ENCODE measurements around the gene HTR4. TPM values are rescaled to one million over a fixed set of nuclear protein-coding genes. Genes with fewer than 3 reads are reported as not detected.

Gene HTR4
- total RNA-seq, 2 donors from 2014 or later, result 7.5 to 8.9 TPM

DNA sequence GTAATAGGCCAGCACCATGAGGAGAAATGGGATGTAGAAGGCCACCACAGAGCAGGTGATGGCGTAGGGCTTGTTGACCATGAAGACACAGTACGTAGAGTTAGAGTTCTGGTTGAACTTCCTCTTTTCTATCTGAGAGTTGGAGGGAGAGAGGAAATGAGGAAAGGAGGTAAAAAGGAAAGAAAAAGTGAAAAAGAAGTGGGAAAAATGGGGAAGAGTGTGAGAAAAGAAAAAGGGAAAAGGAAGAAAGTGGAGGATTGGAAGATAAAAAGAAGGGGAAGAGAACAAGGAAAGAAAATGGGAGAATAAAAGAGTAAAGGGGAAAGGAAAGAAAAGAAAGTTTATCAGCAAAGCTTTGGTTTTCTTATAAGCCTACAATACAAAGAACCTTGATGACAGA is 144.4 kb downstream of the HTR4 start:
- intact Hi-C loops (cut with DNase I), result no loop called here
- Histone ChIP-seq H3K9me3 (no peaks in the 10 kb centered on the region), H3K9ac (ENCODE audit: low read depth in 2 of 2, low read length in 2 of 2) (no peak overlapping the region), H3K36me3 (no peaks in the 10 kb centered on the region), H3K27me3 (no peaks in the 10 kb centered on the region), H3K4me3 (no peak overlapping the region), H3K4me1 (no peaks in the 10 kb centered on the region), H3K27ac (no peak overlapping the region)
- TF ChIP-seq, protein P1, sequence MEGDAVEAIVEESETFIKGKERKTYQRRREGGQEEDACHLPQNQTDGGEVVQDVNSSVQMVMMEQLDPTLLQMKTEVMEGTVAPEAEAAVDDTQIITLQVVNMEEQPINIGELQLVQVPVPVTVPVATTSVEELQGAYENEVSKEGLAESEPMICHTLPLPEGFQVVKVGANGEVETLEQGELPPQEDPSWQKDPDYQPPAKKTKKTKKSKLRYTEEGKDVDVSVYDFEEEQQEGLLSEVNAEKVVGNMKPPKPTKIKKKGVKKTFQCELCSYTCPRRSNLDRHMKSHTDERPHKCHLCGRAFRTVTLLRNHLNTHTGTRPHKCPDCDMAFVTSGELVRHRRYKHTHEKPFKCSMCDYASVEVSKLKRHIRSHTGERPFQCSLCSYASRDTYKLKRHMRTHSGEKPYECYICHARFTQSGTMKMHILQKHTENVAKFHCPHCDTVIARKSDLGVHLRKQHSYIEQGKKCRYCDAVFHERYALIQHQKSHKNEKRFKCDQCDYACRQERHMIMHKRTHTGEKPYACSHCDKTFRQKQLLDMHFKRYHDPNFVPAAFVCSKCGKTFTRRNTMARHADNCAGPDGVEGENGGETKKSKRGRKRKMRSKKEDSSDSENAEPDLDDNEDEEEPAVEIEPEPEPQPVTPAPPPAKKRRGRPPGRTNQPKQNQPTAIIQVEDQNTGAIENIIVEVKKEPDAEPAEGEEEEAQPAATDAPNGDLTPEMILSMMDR (IDR thresholded peaks at IDR 0.05), result no peak
- no peak for DNase-seq

DNA sequence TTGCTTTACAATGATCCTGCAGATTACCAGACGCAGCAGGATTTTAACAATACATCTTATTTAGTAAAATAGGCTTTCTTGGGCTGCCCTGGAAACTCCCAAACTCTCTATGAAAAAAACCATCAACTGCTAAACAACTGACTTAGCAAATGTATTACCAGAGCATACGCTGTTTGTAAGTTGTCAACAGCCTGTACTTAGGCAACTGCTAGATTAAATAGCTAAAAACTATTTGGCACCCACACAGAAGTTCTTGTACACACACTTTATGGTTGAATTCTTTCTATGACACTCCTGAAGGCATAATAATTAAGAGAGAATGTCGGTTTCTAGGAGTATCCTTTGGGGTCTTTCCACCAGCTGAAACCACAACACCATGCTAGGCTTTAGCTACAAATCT is 146.7 kb downstream of the HTR4 start:
- no peak for DNase-seq
- Histone ChIP-seq H3K36me3 (no peaks in the 10 kb centered on the region), H3K9me3 (no peaks in the 10 kb centered on the region), H3K4me1 (no peaks in the 10 kb centered on the region), H3K4me3 (no peak overlapping the region), H3K9ac (ENCODE audit: low read depth in 2 of 2, low read length in 2 of 2) (no peak overlapping the region), H3K27me3 (no peaks in the 10 kb centered on the region), H3K27ac (no peak overlapping the region)
- intact Hi-C loops (cut with DNase I), result no loop called here
- TF ChIP-seq, protein P1 (IDR thresholded peaks at IDR 0.05), result no peak

DNA sequence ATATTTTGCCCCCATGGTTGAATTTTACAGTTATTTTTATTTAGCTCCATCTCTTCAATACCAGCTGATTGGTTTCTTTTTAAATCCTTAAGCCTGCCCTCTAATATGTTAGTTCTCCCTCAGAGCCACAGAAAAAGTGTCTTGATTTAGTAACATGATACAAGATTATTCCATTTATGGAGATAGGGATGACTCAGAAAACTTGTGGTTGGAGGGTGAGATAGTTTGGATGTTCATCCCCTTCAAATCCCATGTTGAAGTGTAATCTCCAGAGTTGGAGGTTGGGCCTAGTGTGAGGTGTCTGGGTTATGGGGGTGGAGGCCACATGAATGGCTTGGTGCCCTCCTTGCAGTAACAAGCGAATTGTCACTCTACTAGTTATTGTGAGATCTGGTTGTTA is 154.9 kb downstream of the HTR4 start:
- no peak overlapping the region for H3K27ac ChIP-seq
- intact Hi-C loops (cut with DNase I), result no loop called here
- TF ChIP-seq, protein P1 (IDR thresholded peaks at IDR 0.05), result no peak
- no peaks in the 10 kb centered on the region for H3K9me3 ChIP-seq
- DNase-seq, result no peak
- H3K36me3 ChIP-seq, result no peaks in the 10 kb centered on the region
- H3K4me3 ChIP-seq, result no peak overlapping the region
- H3K27me3 ChIP-seq, result no peaks in the 10 kb centered on the region
- no peaks in the 10 kb centered on the region for H3K4me1 ChIP-seq
- H3K9ac ChIP-seq (ENCODE audit: low read depth in 2 of 2, low read length in 2 of 2), result no peak overlapping the region

DNA sequence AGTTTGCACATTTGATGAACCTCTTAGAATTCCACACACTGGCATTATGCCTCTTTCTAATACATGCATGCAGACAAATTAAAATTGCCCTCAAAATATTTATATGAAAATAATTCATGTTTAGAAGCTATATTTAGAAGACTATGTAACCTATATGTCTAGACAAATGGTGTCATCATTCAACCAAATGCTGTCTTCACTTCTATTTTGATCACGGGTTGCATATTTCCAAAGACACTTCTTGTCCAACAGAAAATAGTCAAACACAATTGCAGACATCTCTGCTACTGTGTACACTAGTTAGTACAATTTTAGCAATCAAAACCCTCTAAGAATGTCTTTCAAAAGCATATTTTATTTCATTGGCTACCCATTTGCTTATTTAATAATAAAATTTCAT is 156.6 kb downstream of the HTR4 start:
- no peak for DNase-seq
- TF ChIP-seq, protein P1 (IDR thresholded peaks at IDR 0.05), result no peak
- H3K4me3 ChIP-seq, result no peak overlapping the region
- no peak overlapping the region for H3K27ac ChIP-seq
- H3K4me1 ChIP-seq, result no peaks in the 10 kb centered on the region
- no peaks in the 10 kb centered on the region for H3K36me3 ChIP-seq
- intact Hi-C loops (cut with DNase I), result no loop called here
- no peaks in the 10 kb centered on the region for H3K27me3 ChIP-seq
- H3K9me3 ChIP-seq, result no peaks in the 10 kb centered on the region
- no peak overlapping the region for H3K9ac ChIP-seq (ENCODE audit: low read depth in 2 of 2, low read length in 2 of 2)

DNA sequence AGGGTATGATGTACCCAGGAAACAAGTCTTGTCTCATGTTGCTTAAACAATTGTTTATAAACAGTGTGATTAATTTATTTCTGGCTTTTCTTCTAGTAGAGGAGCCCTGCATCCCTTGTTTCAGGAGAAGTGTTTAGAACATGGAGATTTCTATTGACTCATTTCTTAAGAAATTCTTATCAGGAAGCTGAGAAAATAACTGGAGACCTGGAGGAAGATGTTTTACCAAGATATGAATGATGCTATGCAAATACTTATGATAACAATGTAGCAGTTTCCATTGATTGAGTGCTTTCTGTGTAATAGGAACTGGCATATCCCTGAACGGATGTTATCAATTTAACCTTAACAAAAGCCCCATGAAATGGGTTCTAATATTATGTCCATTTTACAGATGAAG is 162.0 kb downstream of the HTR4 start:
- Histone ChIP-seq H3K36me3 (no peaks in the 10 kb centered on the region), H3K4me1 (no peaks in the 10 kb centered on the region), H3K27ac (no peak overlapping the region), H3K27me3 (no peaks in the 10 kb centered on the region), H3K9me3 (no peaks in the 10 kb centered on the region), H3K4me3 (no peak overlapping the region), H3K9ac (ENCODE audit: low read depth in 2 of 2, low read length in 2 of 2) (no peak overlapping the region)
- intact Hi-C loops (cut with DNase I), result no loop called here
- DNase-seq, result no peak
- TF ChIP-seq, protein P1 (IDR thresholded peaks at IDR 0.05), result no peak

DNA sequence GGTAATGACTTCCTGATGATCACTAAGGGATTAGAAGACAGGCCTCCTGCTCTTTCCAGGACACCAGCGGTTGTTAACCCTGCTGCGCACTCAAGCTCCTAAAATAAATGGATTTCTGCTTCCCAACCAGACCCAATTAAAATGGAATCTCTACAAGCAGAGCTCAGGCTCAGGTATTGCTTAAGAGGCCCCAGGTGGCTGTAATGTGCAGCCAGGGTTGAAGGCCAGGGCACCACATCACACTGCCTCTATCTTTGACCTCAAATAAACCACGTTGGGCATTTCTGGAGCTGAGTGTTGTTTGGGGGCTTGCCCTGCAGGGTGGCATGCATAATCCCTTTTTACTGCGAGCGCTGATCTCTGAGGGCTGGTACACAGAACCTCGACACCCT is 162.5 kb downstream of the HTR4 start:
- DNase-seq, result no peak
- Histone ChIP-seq H3K27ac (no peak overlapping the region), H3K36me3 (no peaks in the 10 kb centered on the region), H3K4me3 (no peak overlapping the region), H3K4me1 (no peaks in the 10 kb centered on the region), H3K27me3 (no peaks in the 10 kb centered on the region), H3K9ac (ENCODE audit: low read depth in 2 of 2, low read length in 2 of 2) (no peak overlapping the region), H3K9me3 (no peaks in the 10 kb centered on the region)
- intact Hi-C loops (cut with DNase I), result no loop called here
- TF ChIP-seq, protein P1 (IDR thresholded peaks at IDR 0.05), result no peak
